ENCODE results near the gene ACTL7A.

The ACTL7A gene

GRCh38 chr9:108855888-108856287, 6.2 kb upstream of the ACTL7A start, which contains the start of gene ACTL7B:
Gene ACTL7B (minus strand): TSS chr9:108855986. CDS start chr9:108855930, 56 bp downstream.
- Histone ChIP-seq H2AK5ac (ENCODE audit: low read length) (no peak within 1 kb of the TSS), H2AFZ (ENCODE audit: insufficient read depth, low read length, poor library complexity) (no peak within 1 kb of the TSS), H3K9ac (ENCODE audit: low read length) (no peak within 1 kb of the TSS), H2BK5ac (ENCODE audit: low read depth, low read length, poor library complexity) (no peak within 1 kb of the TSS), H3K36me3 (ENCODE audit: control insufficient read depth in 1 of 2, insufficient read depth in 2 of 2, low read length in 2 of 2) (no peaks in the 10 kb centered on the region), H2BK120ac (ENCODE audit: insufficient read depth, low read length, poor library complexity) (no peak within 1 kb of the TSS), H3K4me1 (ENCODE audit: control insufficient read depth in 1 of 2, insufficient read depth in 2 of 2, low read length in 2 of 2) (peaks cover 0 to 2% of the 10 kb centered on the region in 2 experiments), H3K4me3 (ENCODE audit: low read depth, low read length) (no peak within 1 kb of the TSS), H3K4me2 (ENCODE audit: low read length) (no peak within 1 kb of the TSS), H4K91ac (ENCODE audit: low read depth, low read length) (no peak within 1 kb of the TSS), H3K27me3 (ENCODE audit: insufficient read depth, low read length) (no peaks in the 10 kb centered on the region), H3K23ac (ENCODE audit: low read length) (no peak within 1 kb of the TSS), H3K14ac (ENCODE audit: low read length) (no peak within 1 kb of the TSS), H3K27ac (ENCODE audit: low read depth, low read length) (no peak within 1 kb of the TSS), H3K18ac (ENCODE audit: low read length) (no peak within 1 kb of the TSS), H4K8ac (ENCODE audit: low read depth, low read length) (no peak within 1 kb of the TSS), H4K12ac (ENCODE audit: low read depth, low read length) (no peak within 1 kb of the TSS), H3K79me2 (ENCODE audit: control insufficient read depth, insufficient read depth, low read length, poor library complexity) (no peaks in the 10 kb centered on the region), H3K9me3 (ENCODE audit: insufficient read depth, low read depth, low read length) (no peaks in the 10 kb centered on the region), H3K79me1 (ENCODE audit: low read length) (no peaks in the 10 kb centered on the region), H3K4ac (ENCODE audit: low read depth, low read length) (no peak within 1 kb of the TSS), H2BK12ac (ENCODE audit: low read length) (no peak within 1 kb of the TSS)
- WGBS (ENCODE audit: extremely low coverage, insufficient coverage, insufficient read length) = no CpG with 5 or more reads among the region's 7 CpGs
- no peak for DNase-seq

GRCh38 chr9:108857572-108857971, 4.5 kb upstream of the ACTL7A start:
- Histone ChIP-seq H3K4me3 (ENCODE audit: low read depth, low read length) (no peak overlapping the region), H2BK5ac (ENCODE audit: low read depth, low read length, poor library complexity) (no peak overlapping the region), H4K8ac (ENCODE audit: low read depth, low read length) (no peak overlapping the region), H3K4me1 (ENCODE audit: control insufficient read depth in 1 of 2, insufficient read depth in 2 of 2, low read length in 2 of 2) (no peaks in the 10 kb centered on the region), H4K12ac (ENCODE audit: low read depth, low read length) (no peak overlapping the region), H3K79me1 (ENCODE audit: low read length) (no peaks in the 10 kb centered on the region), H3K9me3 (ENCODE audit: insufficient read depth, low read depth, low read length) (no peaks in the 10 kb centered on the region), H2BK12ac (ENCODE audit: low read length) (no peak overlapping the region), H2BK120ac (ENCODE audit: insufficient read depth, low read length, poor library complexity) (no peak overlapping the region), H3K14ac (ENCODE audit: low read length) (no peak overlapping the region), H3K79me2 (ENCODE audit: control insufficient read depth, insufficient read depth, low read length, poor library complexity) (no peaks in the 10 kb centered on the region), H3K27ac (ENCODE audit: low read depth, low read length) (no peak overlapping the region), H3K27me3 (ENCODE audit: insufficient read depth, low read length) (no peaks in the 10 kb centered on the region), H3K4me2 (ENCODE audit: low read length) (no peak overlapping the region), H2AK5ac (ENCODE audit: low read length) (no peak overlapping the region), H3K9ac (ENCODE audit: low read length) (no peak overlapping the region), H3K4ac (ENCODE audit: low read depth, low read length) (no peak overlapping the region), H3K36me3 (ENCODE audit: control insufficient read depth in 1 of 2, insufficient read depth in 2 of 2, low read length in 2 of 2) (no peaks in the 10 kb centered on the region), H2AFZ (ENCODE audit: insufficient read depth, low read length, poor library complexity) (no peak overlapping the region), H3K18ac (ENCODE audit: low read length) (no peak overlapping the region), H3K23ac (ENCODE audit: low read length) (no peak overlapping the region), H4K91ac (ENCODE audit: low read depth, low read length) (no peak overlapping the region)
- no CpG with 5 or more reads among the region's 6 CpGs for WGBS (ENCODE audit: extremely low coverage, insufficient coverage, insufficient read length)
- no peak for DNase-seq

GRCh38 chr9:108859459-108860114, 2.5 kb upstream of the ACTL7A start:
- no peak overlapping the region for H3K27ac ChIP-seq (ENCODE audit: low read depth, low read length)
- no peaks in the 10 kb centered on the region for H3K27me3 ChIP-seq (ENCODE audit: insufficient read depth, low read length)
- H3K9ac ChIP-seq (ENCODE audit: low read length) = no peak overlapping the region
- H3K4me3 ChIP-seq (ENCODE audit: low read depth, low read length) = no peak overlapping the region
- H3K79me1 ChIP-seq (ENCODE audit: low read length) = no peaks in the 10 kb centered on the region
- H3K18ac ChIP-seq (ENCODE audit: low read length) = no peak overlapping the region
- H3K4me2 ChIP-seq (ENCODE audit: low read length) = no peak overlapping the region
- H3K9me3 ChIP-seq (ENCODE audit: insufficient read depth, low read depth, low read length) = no peaks in the 10 kb centered on the region
- no peak overlapping the region for H4K12ac ChIP-seq (ENCODE audit: low read depth, low read length)
- H2AFZ ChIP-seq (ENCODE audit: insufficient read depth, low read length, poor library complexity) = no peak overlapping the region
- H2BK120ac ChIP-seq (ENCODE audit: insufficient read depth, low read length, poor library complexity) = no peak overlapping the region
- no peaks in the 10 kb centered on the region for H3K4me1 ChIP-seq (ENCODE audit: control insufficient read depth in 1 of 2, insufficient read depth in 2 of 2, low read length in 2 of 2)
- H3K14ac ChIP-seq (ENCODE audit: low read length) = no peak overlapping the region
- H2BK5ac ChIP-seq (ENCODE audit: low read depth, low read length, poor library complexity) = no peak overlapping the region
- H4K8ac ChIP-seq (ENCODE audit: low read depth, low read length) = no peak overlapping the region
- no peaks in the 10 kb centered on the region for H3K79me2 ChIP-seq (ENCODE audit: control insufficient read depth, insufficient read depth, low read length, poor library complexity)
- no peak overlapping the region for H4K91ac ChIP-seq (ENCODE audit: low read depth, low read length)
- H2BK12ac ChIP-seq (ENCODE audit: low read length) = no peak overlapping the region
- no peaks in the 10 kb centered on the region for H3K36me3 ChIP-seq (ENCODE audit: control insufficient read depth in 1 of 2, insufficient read depth in 2 of 2, low read length in 2 of 2)
- no peak overlapping the region for H3K23ac ChIP-seq (ENCODE audit: low read length)
- H3K4ac ChIP-seq (ENCODE audit: low read depth, low read length) = no peak overlapping the region
- DNase-seq = no peak
- no peak overlapping the region for H2AK5ac ChIP-seq (ENCODE audit: low read length)
- no CpG with 5 or more reads among the region's 3 CpGs for WGBS (ENCODE audit: extremely low coverage, insufficient coverage, insufficient read length)

GRCh38 chr9:108860354-108860753, 1.7 kb upstream of the ACTL7A start:
- DNase-seq = no peak
- no peak overlapping the region for H2BK120ac ChIP-seq (ENCODE audit: insufficient read depth, low read length, poor library complexity)
- no CpG with 5 or more reads among the region's 4 CpGs for WGBS (ENCODE audit: extremely low coverage, insufficient coverage, insufficient read length)

More at GRCh38 chr9:108860354-108860753, 1.7 kb upstream of the ACTL7A start:
- no peak overlapping the region for H3K27ac ChIP-seq (ENCODE audit: low read depth, low read length)
- no peak overlapping the region for H2BK12ac ChIP-seq (ENCODE audit: low read length)
- H4K91ac ChIP-seq (ENCODE audit: low read depth, low read length) = no peak overlapping the region
- H3K4ac ChIP-seq (ENCODE audit: low read depth, low read length) = no peak overlapping the region
- no peak overlapping the region for H4K8ac ChIP-seq (ENCODE audit: low read depth, low read length)
- H3K4me1 ChIP-seq (ENCODE audit: control insufficient read depth in 1 of 2, insufficient read depth in 2 of 2, low read length in 2 of 2) = no peaks in the 10 kb centered on the region
- no peak overlapping the region for H3K4me2 ChIP-seq (ENCODE audit: low read length)
- no peaks in the 10 kb centered on the region for H3K9me3 ChIP-seq (ENCODE audit: insufficient read depth, low read depth, low read length)
- H3K23ac ChIP-seq (ENCODE audit: low read length) = no peak overlapping the region
- H3K9ac ChIP-seq (ENCODE audit: low read length) = no peak overlapping the region
- H4K12ac ChIP-seq (ENCODE audit: low read depth, low read length) = no peak overlapping the region
- H3K79me2 ChIP-seq (ENCODE audit: control insufficient read depth, insufficient read depth, low read length, poor library complexity) = no peaks in the 10 kb centered on the region
- no peaks in the 10 kb centered on the region for H3K27me3 ChIP-seq (ENCODE audit: insufficient read depth, low read length)
- no peak overlapping the region for H3K18ac ChIP-seq (ENCODE audit: low read length)
- H2AK5ac ChIP-seq (ENCODE audit: low read length) = no peak overlapping the region
- no peak overlapping the region for H3K14ac ChIP-seq (ENCODE audit: low read length)
- no peaks in the 10 kb centered on the region for H3K36me3 ChIP-seq (ENCODE audit: control insufficient read depth in 1 of 2, insufficient read depth in 2 of 2, low read length in 2 of 2)
- no peak overlapping the region for H3K4me3 ChIP-seq (ENCODE audit: low read depth, low read length)
- H2AFZ ChIP-seq (ENCODE audit: insufficient read depth, low read length, poor library complexity) = no peak overlapping the region
- no peaks in the 10 kb centered on the region for H3K79me1 ChIP-seq (ENCODE audit: low read length)
- no peak overlapping the region for H2BK5ac ChIP-seq (ENCODE audit: low read depth, low read length, poor library complexity)

All from trophoblast cell (in vitro differentiated cells and primary cell).